Chondrocyte (in vitro differentiated cells): ENCODE results near the gene MBD4. TPM values are rescaled to one million over a fixed set of nuclear protein-coding genes. Genes with fewer than 3 reads are reported as not detected.

Source experiments
- DNase-seq: peaks from one replicate; pipeline ENCODE4 v3.0.0; 2021; ENCODE audit warnings: mixed read lengths, low spot score
- H3K27ac Mint-ChIP-seq: one replicate; pipeline ENCODE4 v1.8.0; 2021; ENCODE audit warnings: mild to moderate bottlenecking, moderate library complexity, mixed read lengths; ENCODE audit not compliant: unreplicated experiment
- H3K27me3 Mint-ChIP-seq: 2 replicates; pipeline ENCODE4 v1.8.0; 2021; ENCODE audit warnings: low read depth, mixed read lengths
- H3K36me3 Mint-ChIP-seq: 2 replicates; pipeline ENCODE4 v1.8.0; 2021; ENCODE audit warnings: low read depth, mixed read lengths
- H3K4me1 Mint-ChIP-seq: 2 replicates; pipeline ENCODE4 v1.8.0; 2021; ENCODE audit warnings: low read depth, mild to moderate bottlenecking, mixed read lengths
- H3K4me3 Mint-ChIP-seq: one replicate; pipeline ENCODE4 v1.8.0; 2021; ENCODE audit warnings: mild to moderate bottlenecking, moderate library complexity, mixed read lengths; ENCODE audit not compliant: unreplicated experiment
- H3K9me3 Mint-ChIP-seq: 2 replicates; pipeline ENCODE4 v1.8.0; 2021; ENCODE audit warnings: low read depth, mixed read lengths
- total RNA-seq: library from RNA; stranded (reverse); gene quantifications from 3 replicates; pipeline ENCODE4 v1.2.1, GENCODE V29; 2021
- TF ChIP-seq, protein P1 (sequence below): fragments of 200-600 bp; sonication (generic); IDR thresholded peaks from 2 replicates; pipeline ENCODE4 v1.5.0; 2021; ENCODE audit warnings: antibody characterized with exemption, mild to moderate bottlenecking, moderate library complexity

Gene MBD4
- total RNA-seq, 1 donor from 2014 or later: 20.6 TPM

DNA sequence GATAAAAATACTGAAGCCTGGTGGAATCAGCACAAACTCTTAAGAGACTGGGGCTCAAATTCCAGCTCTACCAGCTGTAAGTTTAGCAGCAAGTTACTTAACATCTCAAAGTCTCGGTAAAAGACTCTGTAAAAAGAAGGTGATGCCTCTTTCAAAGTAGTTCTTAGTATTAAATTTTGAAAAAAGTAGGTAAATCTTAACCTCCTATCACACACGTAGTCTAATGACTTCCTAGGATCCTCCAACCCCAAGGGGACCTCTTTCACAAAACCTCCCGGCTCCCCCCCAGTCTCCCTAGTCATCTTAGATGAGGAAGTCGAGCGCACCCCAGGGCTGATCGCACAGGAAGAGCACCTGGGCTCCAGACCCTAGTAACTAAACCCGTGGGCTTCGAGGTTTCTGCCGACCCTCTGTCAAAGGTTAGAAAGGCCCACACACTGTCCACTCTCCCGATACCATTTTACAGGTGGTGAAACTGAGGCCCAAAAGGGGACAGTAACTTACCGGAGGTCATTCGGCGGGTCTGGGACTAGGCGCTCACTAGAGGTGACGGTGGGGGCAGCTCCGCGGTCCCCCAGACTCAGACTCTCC lies 427 bp downstream of the MBD4 start:
- Mint-ChIP-seq H3K27ac (peak overlapping the region; percentile 99), H3K4me1 (peaks cover 49% of the 10 kb centered on the region), H3K36me3 (peaks cover 10% of the 10 kb centered on the region), H3K9me3 (no peaks in the 10 kb centered on the region), H3K4me3 (peak overlapping the region; percentile 95), H3K27me3 (no peaks in the 10 kb centered on the region)
- TF ChIP-seq, protein P1, sequence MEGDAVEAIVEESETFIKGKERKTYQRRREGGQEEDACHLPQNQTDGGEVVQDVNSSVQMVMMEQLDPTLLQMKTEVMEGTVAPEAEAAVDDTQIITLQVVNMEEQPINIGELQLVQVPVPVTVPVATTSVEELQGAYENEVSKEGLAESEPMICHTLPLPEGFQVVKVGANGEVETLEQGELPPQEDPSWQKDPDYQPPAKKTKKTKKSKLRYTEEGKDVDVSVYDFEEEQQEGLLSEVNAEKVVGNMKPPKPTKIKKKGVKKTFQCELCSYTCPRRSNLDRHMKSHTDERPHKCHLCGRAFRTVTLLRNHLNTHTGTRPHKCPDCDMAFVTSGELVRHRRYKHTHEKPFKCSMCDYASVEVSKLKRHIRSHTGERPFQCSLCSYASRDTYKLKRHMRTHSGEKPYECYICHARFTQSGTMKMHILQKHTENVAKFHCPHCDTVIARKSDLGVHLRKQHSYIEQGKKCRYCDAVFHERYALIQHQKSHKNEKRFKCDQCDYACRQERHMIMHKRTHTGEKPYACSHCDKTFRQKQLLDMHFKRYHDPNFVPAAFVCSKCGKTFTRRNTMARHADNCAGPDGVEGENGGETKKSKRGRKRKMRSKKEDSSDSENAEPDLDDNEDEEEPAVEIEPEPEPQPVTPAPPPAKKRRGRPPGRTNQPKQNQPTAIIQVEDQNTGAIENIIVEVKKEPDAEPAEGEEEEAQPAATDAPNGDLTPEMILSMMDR: no peak
- DNase-seq: no peak

DNA sequence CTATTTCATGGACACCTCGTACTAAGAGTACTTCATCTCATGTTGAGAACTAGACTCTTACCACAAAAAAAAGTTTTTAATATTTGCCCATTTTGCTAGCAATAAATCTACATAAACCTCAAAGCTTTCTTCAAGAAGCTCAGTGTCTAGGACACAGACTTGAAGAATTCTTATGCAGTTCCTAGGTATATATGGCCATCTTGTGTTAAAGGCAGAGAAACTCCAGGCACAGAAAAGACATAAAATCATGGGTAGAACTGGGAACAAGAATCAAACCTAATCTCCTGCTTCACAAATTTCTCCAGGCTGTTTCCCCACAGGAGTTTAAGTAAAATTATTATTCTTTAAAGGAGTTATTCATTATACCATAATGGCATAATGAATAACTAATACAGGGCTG lies 4.4 kb downstream of the MBD4 start:
- no peak overlapping the region for H3K27ac Mint-ChIP-seq

DNA sequence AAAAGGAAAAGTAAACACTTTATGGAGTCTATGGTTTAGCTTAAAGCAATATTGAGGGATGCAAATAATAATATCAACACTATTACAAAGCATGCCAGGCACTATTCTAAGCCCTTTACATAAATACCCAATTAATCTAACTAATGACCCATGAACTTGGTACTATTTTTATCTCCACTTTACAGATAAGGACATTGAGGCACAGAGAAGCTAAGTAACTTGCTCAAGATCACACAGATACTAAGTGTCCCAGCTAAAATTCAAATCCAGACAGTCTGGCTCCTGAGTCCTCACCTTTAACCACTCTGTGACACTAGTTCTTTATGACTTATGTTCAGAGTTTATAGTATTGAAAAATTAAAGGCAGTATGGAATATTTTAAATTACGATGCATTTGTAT lies 5.6 kb downstream of the MBD4 start:
- Mint-ChIP-seq H3K27ac (no peak overlapping the region), H3K4me3 (no peak overlapping the region), H3K36me3 (peaks cover 27% of the 10 kb centered on the region), H3K9me3 (no peaks in the 10 kb centered on the region), H3K27me3 (no peaks in the 10 kb centered on the region), H3K4me1 (peaks cover 19% of the 10 kb centered on the region)
- DNase-seq: no peak
- TF ChIP-seq, protein P1: no peak

More for the DNA sequence above, 4.4 kb downstream of the MBD4 start:
- peaks cover 27% of the 10 kb centered on the region for H3K36me3 Mint-ChIP-seq
- DNase-seq: no peak
- TF ChIP-seq, protein P1: peak; percentile 11
- H3K27me3 Mint-ChIP-seq: no peaks in the 10 kb centered on the region
- H3K9me3 Mint-ChIP-seq: no peaks in the 10 kb centered on the region
- H3K4me3 Mint-ChIP-seq: no peak overlapping the region
- H3K4me1 Mint-ChIP-seq: peaks cover 21% of the 10 kb centered on the region

DNA sequence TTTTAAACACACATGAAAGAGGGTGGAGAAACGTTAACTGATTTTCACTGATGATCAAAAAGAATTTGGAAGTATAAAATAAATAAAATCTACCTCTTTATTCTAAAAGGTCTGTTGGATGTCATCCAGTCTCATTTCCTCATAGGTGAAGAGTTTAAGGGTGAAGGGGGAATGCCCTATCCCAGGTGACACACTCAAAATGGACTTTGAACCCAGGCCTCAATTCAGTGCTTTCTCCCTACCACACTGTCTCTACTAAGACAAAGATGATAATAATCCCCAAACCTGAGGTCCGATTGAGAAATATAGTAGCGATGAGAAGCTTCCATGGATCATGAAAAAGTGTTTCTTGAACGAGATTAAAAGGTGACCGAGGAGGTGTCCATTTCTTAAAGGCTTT lies 6.2 kb downstream of the MBD4 start:
- no peak for DNase-seq
- TF ChIP-seq, protein P1: no peak
- H3K27me3 Mint-ChIP-seq: no peaks in the 10 kb centered on the region
- no peaks in the 10 kb centered on the region for H3K9me3 Mint-ChIP-seq
- H3K4me1 Mint-ChIP-seq: peaks cover 20% of the 10 kb centered on the region
- no peak overlapping the region for H3K27ac Mint-ChIP-seq
- H3K36me3 Mint-ChIP-seq: peaks cover 27% of the 10 kb centered on the region
- no peak overlapping the region for H3K4me3 Mint-ChIP-seq

DNA sequence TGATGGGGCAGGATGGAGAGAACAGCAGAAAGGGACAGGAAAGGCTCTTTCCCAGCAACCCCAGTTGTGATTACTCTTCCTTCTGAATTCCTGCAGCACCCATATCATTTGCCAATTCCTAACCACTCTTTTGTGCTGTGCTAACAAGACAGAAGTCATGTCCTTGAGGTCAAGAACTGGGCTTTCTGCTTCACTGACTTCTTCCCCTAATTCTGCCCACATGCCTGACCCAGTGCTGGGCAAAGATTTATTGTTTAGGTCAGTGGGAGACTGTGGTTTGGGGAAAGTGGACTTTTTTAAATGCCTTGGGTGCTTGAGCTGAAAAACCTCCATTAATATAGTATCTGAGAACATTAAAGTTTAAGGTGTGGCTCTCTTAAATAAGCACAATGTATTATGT lies 7.1 kb downstream of the MBD4 start:
- no peaks in the 10 kb centered on the region for H3K27me3 Mint-ChIP-seq

More for the DNA sequence above, 7.1 kb downstream of the MBD4 start:
- Mint-ChIP-seq H3K27ac (no peak overlapping the region), H3K36me3 (peaks cover 25% of the 10 kb centered on the region), H3K4me1 (peaks cover 23% of the 10 kb centered on the region), H3K4me3 (no peak overlapping the region), H3K9me3 (no peaks in the 10 kb centered on the region)
- TF ChIP-seq, protein P1: no peak
- DNase-seq: no peak
